K562 (cell line): ENCODE data around the gene SCFD2. TPM values are rescaled to one million over a fixed set of nuclear protein-coding genes. Genes with fewer than 3 reads are reported as not detected.

Experiments used
- ATAC-seq: fragments of 200-7000 bp; cut with Tn5 transposase; 3 replicates; pipeline ENCODE4 v1.9.1; 2020; ENCODE audit warnings: moderate library complexity
- BruUV-seq: library from RNA; stranded (reverse); fragments of 400-500 nt; replicated peaks from 2 replicates; lab custom pipeline; 2021; lab: Mats Ljungman, UMichigan
- CTCF ChIA-PET: fragments of 300-600 bp; formaldehyde crosslinking; extraction: SDS; loops from one replicate; lab custom pipeline; 2021; ENCODE audit warnings: low intra/inter-chr PET ratio; lab: Yijun Ruan, JAX
- POLR2A ChIA-PET: fragments of 300-600, 350-650 bp; sonication (Branson Sonifier 250); formaldehyde crosslinking; extraction: SDS; loops from one replicate; lab custom pipeline; 2021; ENCODE audit warnings: antibody characterized with exemption, inconsistent platforms; lab: Yijun Ruan, JAX
- DNase-seq, 4 experiments: peaks; one replicate each; pipeline versions ENCODE4 v3.0.0 to v3.0.0-alpha.2; 2011 to 2018; ENCODE audit warnings: low spot score in 3 of 4, mixed read lengths in 3 of 4; ENCODE audit errors: extremely low read depth in 1 of 4
- FAIRE-seq: peaks from 2 replicates; lab custom pipeline; 2011; peaks lifted over from hg19 to GRCh38; lab: Jason Lieb, UNC
- H2AFZ ChIP-seq: 2 replicates; pipeline ENCODE4 v1.6.0; 2011; ENCODE audit warnings: low read depth, low read length, control low read depth, inconsistent platforms
- H3K27ac ChIP-seq: fragments of 200-600 bp; 3 replicates; pipeline ENCODE4 v1.8.0; 2011; ENCODE audit warnings: low read depth, mild to moderate bottlenecking, control low read depth, inconsistent platforms, low read length, moderate library complexity, mixed read lengths; ENCODE audit errors: extremely low read depth
- H3K27me3 ChIP-seq, 2 experiments: fragments of 300-600 bp in 1 of 2; 2 replicates in 1 of 2; 3 replicates in 1 of 2; pipeline versions ENCODE4 v1.6.0 to v1.8.0; 2011; ENCODE audit warnings: inconsistent platforms in 2 of 2, low read length in 2 of 2, mild to moderate bottlenecking in 1 of 2, mixed read lengths in 1 of 2, moderate library complexity in 1 of 2; ENCODE audit not compliant: control insufficient read depth in 2 of 2, insufficient read depth in 2 of 2
- H3K36me3 ChIP-seq: fragments of 300-600 bp; 3 replicates; pipeline ENCODE4 v1.8.0; 2011; ENCODE audit warnings: mild to moderate bottlenecking, low read length, inconsistent platforms; ENCODE audit not compliant: control insufficient read depth, insufficient read depth
- H3K4me1 ChIP-seq, 2 experiments: fragments of 200-600 bp in 1 of 2; replicated peaks in 1 of 2; 2 replicates in 1 of 2; 3 replicates in 1 of 2; pipeline versions ENCODE4 v1.5.1 to v1.8.0; 2011; ENCODE audit warnings: inconsistent platforms in 2 of 2, low read length in 2 of 2, mild to moderate bottlenecking in 1 of 2, mixed read lengths in 1 of 2, moderate library complexity in 1 of 2; ENCODE audit not compliant: control insufficient read depth in 2 of 2, insufficient read depth in 2 of 2
- H3K4me2 ChIP-seq: 2 replicates; pipeline ENCODE4 v1.6.1; 2011; ENCODE audit warnings: low read length, control low read depth, inconsistent platforms, mixed read lengths; ENCODE audit not compliant: insufficient read depth
- H3K4me3 ChIP-seq: fragments of 200-600 bp; sonication (generic), shearing (Covaris generic); 2 replicates; pipeline ENCODE4 v1.5.1; 2016; ENCODE audit warnings: control low read depth, inconsistent platforms
- H3K79me2 ChIP-seq: fragments of 200-600 bp; 3 replicates; pipeline ENCODE4 v1.8.0; 2011; ENCODE audit warnings: low read length, inconsistent platforms; ENCODE audit not compliant: control insufficient read depth, insufficient read depth
- H3K9ac ChIP-seq, 2 experiments: 2 replicates each; pipeline versions ENCODE4 v1.6.0 to v1.6.1; 2011; ENCODE audit warnings: low read depth in 2 of 2, low read length in 2 of 2, control low read depth in 1 of 2, inconsistent platforms in 1 of 2, mild to moderate bottlenecking in 1 of 2, mixed read lengths in 1 of 2; ENCODE audit not compliant: insufficient read depth in 1 of 2
- H3K9me1 ChIP-seq: one replicate; pipeline ENCODE4 v1.6.0; 2011; ENCODE audit warnings: inconsistent platforms, mild to moderate bottlenecking, low read length, moderate library complexity; ENCODE audit not compliant: control insufficient read depth, insufficient read depth
- H3K9me3 ChIP-seq: replicated peaks from 2 replicates; pipeline ENCODE4 v1.5.1; 2011; ENCODE audit warnings: low read depth, low read length, inconsistent platforms; ENCODE audit not compliant: control insufficient read depth, insufficient read depth
- H4K20me1 ChIP-seq: replicated peaks from 2 replicates; pipeline ENCODE4 v1.6.1; 2011; ENCODE audit warnings: low read length, inconsistent platforms, mixed read lengths; ENCODE audit not compliant: control insufficient read depth, insufficient read depth
- ARID3B ChIP-seq: fragments of 250-450 bp; sonication (Bioruptor Pico); IDR thresholded peaks from 2 replicates; pipeline ENCODE4 v1.4.0; 2020; ENCODE audit warnings: borderline replicate concordance
- CAMTA2 ChIP-seq: fragments of 250-450 bp; sonication (Bioruptor Pico); conservative IDR thresholded peaks from 2 replicates; pipeline ENCODE4 v1.5.1; 2022
- POLR2A ChIP-seq: fragments of 450-650 bp; conservative IDR thresholded peaks from 2 replicates; pipeline ENCODE4 v1.6.1; 2016
- RBM22 ChIP-seq: fragments of 200-400 bp; formaldehyde crosslinking; IDR thresholded peaks from 2 replicates; pipeline ENCODE4 v1.6.1; 2018; ENCODE audit warnings: low read length, low read depth; ENCODE audit not compliant: poor library complexity, severe bottlenecking
- WGBS: fragments of 100-300 bp; shearing (Covaris generic); methylation state at CpG from one replicate; pipeline ENCODE4 v1.1.6; 2016; ENCODE audit warnings: low coverage, mixed read lengths; ENCODE audit not compliant: insufficient coverage; ENCODE audit errors: missing lambda C conversion rate; 5-methylcytosine and 5-hydroxymethylcytosine counted together
- in situ Hi-C: fragments of 300-500 bp; cut with MboI; formaldehyde crosslinking; loops from 4 replicates; pipeline ENCODE4 v1.15.0; 2018; ENCODE audit warnings: inconsistent platforms, mixed read lengths
- intact Hi-C: fragments of 100-400 bp; cut with micrococcal nuclease; formaldehyde crosslinking; loops from 2 replicates; pipeline ENCODE4 v1.14.2; 2022
- polyA plus RNA-seq, 8 experiments: library from polyadenylated mRNA; depleted of rRNA in 4 of 8; stranded (reverse) in 5 of 8; unstranded in 3 of 8; fragments of >200 nt; fragmentation: Nextera tagmentation in 2 of 8; fragmentation: Illumina TruSeq in 1 of 8; extraction: Ambion mirVana in 2 of 8; extraction: Trizol in 1 of 8; gene quantifications; 2 replicates each; pipeline versions ENCODE4 v1.2.1 to v1.2.3, GENCODE V29; 2011 to 2014; ENCODE audit warnings: inconsistent platforms in 1 of 8, missing spikeins in 1 of 8
- total RNA-seq, 7 experiments: library from RNA; depleted of rRNA in 6 of 7; stranded (reverse); fragments of >200 nt in 6 of 7; fragmentation: Illumina TruSeq in 2 of 7; extraction: Trizol in 2 of 7; gene quantifications; 2 replicates each; pipeline versions ENCODE4 v1.2.1 to v1.2.3, GENCODE V29; 2011 to 2021; ENCODE audit warnings: low replicate concordance in 1 of 7

SCFD2 gene
- total and polyA plus RNA-seq, 9 of the 15 experiments (the other 6 are each of a cell fraction or from before 2014, with no cell fraction given): 5.7 to 30.3 (median 22.8) TPM

GRCh38 chr4:53152467-53152866 lies 213.4 kb downstream of the SCFD2 start (continued):
- TF ChIP-seq ARID3B (CRISPR knock-in tag): no peak

GRCh38 chr4:53151489-53151788 lies 214.4 kb downstream of the SCFD2 start:
- H3K9me1 ChIP-seq: no peaks in the 10 kb centered on the region
- FAIRE-seq: no peak
- POLR2A ChIA-PET: no interaction called here

More at GRCh38 chr4:53151489-53151788, 214.4 kb downstream of the SCFD2 start:
- Histone ChIP-seq H3K4me1 (no peaks in the 10 kb centered on the region; a peak in 1 of 5 replicates), H3K27ac (no peak overlapping the region), H3K4me2 (no peak overlapping the region), H3K9me3 (no peaks in the 10 kb centered on the region), H4K20me1 (no peaks in the 10 kb centered on the region), H2AFZ (no peak overlapping the region), H3K27me3 (no peaks in the 10 kb centered on the region), H3K4me3 (no peak overlapping the region), H3K36me3 (no peaks in the 10 kb centered on the region; the same call in 2 of the 3 replicates), H3K9ac (no peak overlapping the region), H3K79me2 (no peaks in the 10 kb centered on the region)
- 54% methylated on average over 3 of the region's 3 CpGs for WGBS
- TF ChIP-seq CAMTA2 (CRISPR knock-in tag) (no peak), RBM22 (no peak), POLR2A (no peak)
- intact Hi-C loops: no loop called here
- DNase-seq (no peak), ATAC-seq (no peak)
- CTCF ChIA-PET: no interaction called here
- in situ Hi-C loops: no loop called here
- no TSS peak for BruUV-seq
